A549 (cell line): ENCODE measurements around the gene SCRN1.

ENCODE experiments used
- CBX2 ChIP-seq: fragments of 200-600 bp; sonication (generic); IDR thresholded peaks from 2 replicates; pipeline ENCODE4 v1.6.1; 2016; ENCODE audit warnings: low read depth, mild to moderate bottlenecking, borderline replicate concordance
- CBX8 ChIP-seq: fragments of 200-600 bp; sonication (generic); IDR thresholded peaks from 2 replicates; pipeline ENCODE4 v1.6.1; 2016
- HDAC2 ChIP-seq: fragments of 200-600 bp; sonication (generic); IDR thresholded peaks from 2 replicates; pipeline ENCODE4 v1.6.1; 2016
- MYC ChIP-seq: IDR thresholded peaks from 2 replicates; pipeline ENCODE4 v1.6.1; 2012; ENCODE audit warnings: mild to moderate bottlenecking, inconsistent platforms, low read length, improper control_type of control experiment, borderline replicate concordance
- POLR2A ChIP-seq: IDR thresholded peaks from 2 replicates; pipeline ENCODE4 v1.6.1; 2012; ENCODE audit warnings: mild to moderate bottlenecking, low read length
- POLR2AphosphoS2 ChIP-seq: conservative IDR thresholded peaks from 2 replicates; pipeline ENCODE4 v1.6.1; 2012; ENCODE audit warnings: low read length, improper control_type of control experiment, inconsistent platforms
- RCOR1 ChIP-seq: fragments of 150-350 bp; IDR thresholded peaks from 2 replicates; pipeline ENCODE4 v1.6.1; 2014; ENCODE audit warnings: antibody characterized with exemption, low read length, low read depth
- RNF2 ChIP-seq: fragments of 200-600 bp; sonication (generic); IDR thresholded peaks from 2 replicates; pipeline ENCODE4 v1.6.1; 2016; ENCODE audit warnings: low read depth, mild to moderate bottlenecking, antibody characterized with exemption, moderate library complexity, borderline replicate concordance
- SMC3 ChIP-seq: fragments of >200 bp; sonication (Bioruptor Twin); formaldehyde crosslinking; IDR thresholded peaks from 3 replicates; pipeline ENCODE4 v1.6.1; 2018; ENCODE audit warnings: inconsistent platforms
- SREBF2 ChIP-seq: fragments of 450-650 bp; IDR thresholded peaks from 2 replicates; pipeline ENCODE4 v1.6.1; 2014; ENCODE audit warnings: mild to moderate bottlenecking, moderate library complexity
- TF ChIP-seq, protein P1 (sequence below): fragments of >200 bp; sonication (Bioruptor Twin); formaldehyde crosslinking; IDR thresholded peaks from 3 replicates; pipeline ENCODE4 v1.5.1; 2016
- TF ChIP-seq, protein P2 (sequence below): fragments of 450-650 bp; IDR thresholded peaks from 2 replicates; pipeline ENCODE4 v1.6.1; 2014; ENCODE audit warnings: antibody characterized with exemption

DNA sequence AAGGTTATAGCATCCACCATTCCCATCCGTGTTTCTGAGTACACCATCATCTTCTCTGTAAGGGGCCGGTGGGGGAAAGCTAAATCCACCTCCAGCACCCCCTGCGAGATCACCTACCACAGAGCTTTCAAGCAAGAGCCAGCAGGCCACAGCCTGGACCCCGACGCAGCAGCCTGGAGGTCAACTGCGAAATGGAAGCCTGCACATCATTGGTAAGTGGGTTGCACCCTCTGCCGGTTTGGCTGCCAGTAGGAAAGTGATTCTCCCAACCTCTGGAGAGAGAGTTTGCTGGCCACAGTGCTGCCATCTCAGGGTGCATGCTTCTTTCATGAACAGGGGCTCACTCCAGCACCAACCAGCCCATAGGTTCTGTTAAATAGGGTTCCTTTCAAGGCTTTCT lies 101.6 kb downstream of the SCRN1 start:
- TF ChIP-seq MYC, result no peak
- TF ChIP-seq, protein P1, sequence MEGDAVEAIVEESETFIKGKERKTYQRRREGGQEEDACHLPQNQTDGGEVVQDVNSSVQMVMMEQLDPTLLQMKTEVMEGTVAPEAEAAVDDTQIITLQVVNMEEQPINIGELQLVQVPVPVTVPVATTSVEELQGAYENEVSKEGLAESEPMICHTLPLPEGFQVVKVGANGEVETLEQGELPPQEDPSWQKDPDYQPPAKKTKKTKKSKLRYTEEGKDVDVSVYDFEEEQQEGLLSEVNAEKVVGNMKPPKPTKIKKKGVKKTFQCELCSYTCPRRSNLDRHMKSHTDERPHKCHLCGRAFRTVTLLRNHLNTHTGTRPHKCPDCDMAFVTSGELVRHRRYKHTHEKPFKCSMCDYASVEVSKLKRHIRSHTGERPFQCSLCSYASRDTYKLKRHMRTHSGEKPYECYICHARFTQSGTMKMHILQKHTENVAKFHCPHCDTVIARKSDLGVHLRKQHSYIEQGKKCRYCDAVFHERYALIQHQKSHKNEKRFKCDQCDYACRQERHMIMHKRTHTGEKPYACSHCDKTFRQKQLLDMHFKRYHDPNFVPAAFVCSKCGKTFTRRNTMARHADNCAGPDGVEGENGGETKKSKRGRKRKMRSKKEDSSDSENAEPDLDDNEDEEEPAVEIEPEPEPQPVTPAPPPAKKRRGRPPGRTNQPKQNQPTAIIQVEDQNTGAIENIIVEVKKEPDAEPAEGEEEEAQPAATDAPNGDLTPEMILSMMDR, result no peak
- TF ChIP-seq POLR2AphosphoS2, result no peak
- TF ChIP-seq SMC3, result no peak
- TF ChIP-seq POLR2A, result no peak
- TF ChIP-seq, protein P2, sequence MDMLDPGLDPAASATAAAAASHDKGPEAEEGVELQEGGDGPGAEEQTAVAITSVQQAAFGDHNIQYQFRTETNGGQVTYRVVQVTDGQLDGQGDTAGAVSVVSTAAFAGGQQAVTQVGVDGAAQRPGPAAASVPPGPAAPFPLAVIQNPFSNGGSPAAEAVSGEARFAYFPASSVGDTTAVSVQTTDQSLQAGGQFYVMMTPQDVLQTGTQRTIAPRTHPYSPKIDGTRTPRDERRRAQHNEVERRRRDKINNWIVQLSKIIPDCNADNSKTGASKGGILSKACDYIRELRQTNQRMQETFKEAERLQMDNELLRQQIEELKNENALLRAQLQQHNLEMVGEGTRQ, result no peak
- TF ChIP-seq HDAC2, result no peak
- TF ChIP-seq CBX8, result no peak
- TF ChIP-seq SREBF2, result no peak
- no peak for TF ChIP-seq CBX2
- no peak for TF ChIP-seq RCOR1
- no peak for TF ChIP-seq RNF2
